Upper lobe of right lung (tissue), 1 donor: Measurements from ENCODE around the gene RERE. TPM values are rescaled to one million over a fixed set of nuclear protein-coding genes. Genes with fewer than 3 reads are reported as not detected.

Source experiments
- ATAC-seq: fragments of 200-7000 bp; cut with Tn5 transposase; one replicate; pipeline ENCODE4 v1.9.1; 2020; ENCODE audit warnings: mild to moderate bottlenecking, moderate library complexity
- DNase-seq: peaks from one replicate; pipeline ENCODE4 v3.0.0-alpha.2; 2020
- H3K27ac ChIP-seq: fragments of 200-600 bp; one replicate; pipeline ENCODE4 v1.8.0; 2022
- H3K27me3 ChIP-seq: fragments of 200-600 bp; one replicate; pipeline ENCODE4 v1.8.0; 2022; ENCODE audit warnings: mild to moderate bottlenecking
- H3K36me3 ChIP-seq: fragments of 200-600 bp; one replicate; pipeline ENCODE4 v1.8.0; 2022
- H3K4me1 ChIP-seq: fragments of 200-600 bp; one replicate; pipeline ENCODE4 v1.8.0; 2022
- H3K4me3 ChIP-seq: fragments of 200-600 bp; one replicate; pipeline ENCODE4 v1.8.0; 2022; ENCODE audit warnings: mild to moderate bottlenecking
- H3K9me3 ChIP-seq: fragments of 200-600 bp; one replicate; pipeline ENCODE4 v1.8.0; 2022
- CTCF ChIP-seq: fragments of 200-600 bp; IDR thresholded peaks from one replicate; pipeline ENCODE4 v1.8.0; 2022; ENCODE audit warnings: antibody characterized with exemption
- intact Hi-C: fragments of 100-400 bp; cut with DNase I; formaldehyde crosslinking; loops from one replicate; pipeline ENCODE4 v1.11.0; 2022
- total RNA-seq: library from RNA; stranded (reverse); fragmentation: NEBNext Ultra II Directional; extraction: Animal tissue kit (Norgen Biotek cat#: 25700); gene quantifications from one replicate; pipeline ENCODE4 v1.2.1, GENCODE V29; 2021
- donor health status: DM: no; HTN: yes; CAD: no; lungs with severe emphysema.

Gene RERE
- total RNA-seq, 1 donor from 2014 or later = 99.6 TPM

GRCh38 chr1:8458607-8459006 is 358.8 kb downstream of the RERE start:
- intact Hi-C loops = no loop called here
- Histone ChIP-seq H3K27me3 (no peaks in the 10 kb centered on the region), H3K4me3 (no peak overlapping the region), H3K9me3 (no peaks in the 10 kb centered on the region), H3K36me3 (no peaks in the 10 kb centered on the region), H3K4me1 (peaks cover 73% of the 10 kb centered on the region), H3K27ac (no peak overlapping the region)
- DNase-seq (no peak), ATAC-seq (no peak)
- TF ChIP-seq CTCF = no peak

GRCh38 chr1:8457760-8458381 is 359.6 kb downstream of the RERE start:
- H3K27ac ChIP-seq = no peak overlapping the region
- peaks cover 66% of the 10 kb centered on the region for H3K4me1 ChIP-seq

GRCh38 chr1:8456991-8457390 is 360.4 kb downstream of the RERE start:
- TF ChIP-seq CTCF = no peak
- DNase-seq = no peak
- no peak for ATAC-seq
- H3K4me3 ChIP-seq = no peak overlapping the region
- intact Hi-C loops = no loop called here
- no peaks in the 10 kb centered on the region for H3K27me3 ChIP-seq
- no peaks in the 10 kb centered on the region for H3K9me3 ChIP-seq
- H3K27ac ChIP-seq = peak overlapping the region; percentile 69
- peaks cover 57% of the 10 kb centered on the region for H3K4me1 ChIP-seq
- H3K36me3 ChIP-seq = no peaks in the 10 kb centered on the region

More at GRCh38 chr1:8457760-8458381, 359.6 kb downstream of the RERE start:
- DNase-seq = no peak
- TF ChIP-seq CTCF = no peak
- H3K9me3 ChIP-seq = no peaks in the 10 kb centered on the region
- ATAC-seq = peak; percentile 32
- H3K4me3 ChIP-seq = no peak overlapping the region
- H3K27me3 ChIP-seq = no peaks in the 10 kb centered on the region
- H3K36me3 ChIP-seq = no peaks in the 10 kb centered on the region
- intact Hi-C loops = no loop called here

- Histone ChIP-seq H3K4me1 (peaks cover 51% of the 10 kb centered on the region), H3K9me3 (no peaks in the 10 kb centered on the region), H3K4me3 (no peak overlapping the region), H3K27me3 (no peaks in the 10 kb centered on the region), H3K27ac (peak overlapping the region; percentile 69), H3K36me3 (no peaks in the 10 kb centered on the region)
- DNase-seq (no peak), ATAC-seq (peak; percentile 48)
- TF ChIP-seq CTCF = no peak
- intact Hi-C loops = no loop called here
These were observed 361.0 kb downstream of the RERE start for GRCh38 chr1:8456308-8456912.

GRCh38 chr1:8455700-8456307 is 361.6 kb downstream of the RERE start:
- intact Hi-C loops = no loop called here
- Histone ChIP-seq H3K4me3 (no peak overlapping the region), H3K9me3 (no peaks in the 10 kb centered on the region), H3K36me3 (no peaks in the 10 kb centered on the region), H3K4me1 (peaks cover 45% of the 10 kb centered on the region), H3K27me3 (no peaks in the 10 kb centered on the region), H3K27ac (peak overlapping the region; percentile 69)
- DNase-seq (no peak), ATAC-seq (peak; percentile 82)
- no peak for TF ChIP-seq CTCF
